HG02885 (cell line): ENCODE data around the gene SYNGR1.

Source experiments
- ATAC-seq: cut with Tn5 transposase; IDR thresholded peaks from one replicate; pipeline ENCODE4 v1.9.1; 2021; ENCODE audit warnings: mild to moderate bottlenecking; ENCODE audit not compliant: unreplicated experiment, poor library complexity

SYNGR1 gene

GRCh38 chr22:39365492-39365780, 15.6 kb downstream of the SYNGR1 start:
- ATAC-seq, result no peak

- ATAC-seq, result no peak
These were observed 17.2 kb downstream of the SYNGR1 start for GRCh38 chr22:39367035-39367434.

- no peak for ATAC-seq
These were observed 18.7 kb downstream of the SYNGR1 start for GRCh38 chr22:39368461-39368911.

- no peak for ATAC-seq
These were observed 19.4 kb downstream of the SYNGR1 start for GRCh38 chr22:39369186-39369585.

GRCh38 chr22:39369586-39369985, 19.8 kb downstream of the SYNGR1 start:
- no peak for ATAC-seq

- ATAC-seq, result no peak
These were observed 21.9 kb downstream of the SYNGR1 start for GRCh38 chr22:39371732-39372131.

- no peak for ATAC-seq
These were observed 24.4 kb downstream of the SYNGR1 start for GRCh38 chr22:39374191-39374590.

- no peak for ATAC-seq
These were observed 25.0 kb downstream of the SYNGR1 start for GRCh38 chr22:39374801-39375200.

GRCh38 chr22:39375646-39376045, 25.9 kb downstream of the SYNGR1 start:
- no peak for ATAC-seq

- ATAC-seq, result no peak
These were observed 30.3 kb downstream of the SYNGR1 start for GRCh38 chr22:39379756-39380730.

- no peak for ATAC-seq
These were observed 31.4 kb downstream of the SYNGR1 start for GRCh38 chr22:39381009-39381755.

GRCh38 chr22:39381930-39382329, 32.1 kb downstream of the SYNGR1 start:
- no peak for ATAC-seq

GRCh38 chr22:39382410-39382809, 32.6 kb downstream of the SYNGR1 start:
- no peak for ATAC-seq

GRCh38 chr22:39383841-39384625, 34.2 kb downstream of the SYNGR1 start:
- ATAC-seq, result no peak

- no peak for ATAC-seq
These were observed 35.1 kb downstream of the SYNGR1 start for GRCh38 chr22:39384750-39385480.

- ATAC-seq, result peak; percentile 59
These were observed 38.6 kb downstream of the SYNGR1 start for GRCh38 chr22:39388261-39389011.

GRCh38 chr22:39389420-39389819, 39.6 kb downstream of the SYNGR1 start:
- no peak for ATAC-seq

- ATAC-seq, result no peak
These were observed 42.7 kb downstream of the SYNGR1 start for GRCh38 chr22:39392341-39392948.
